Suprapubic skin (tissue), 4 donors: ENCODE measurements around the gene SMIM36. TPM values are rescaled to one million over a fixed set of nuclear protein-coding genes. Genes with fewer than 3 reads are reported as not detected.

ENCODE experiments used
- DNase-seq, 2 donors: peaks; one replicate each; pipeline ENCODE4 v3.0.0-alpha.2; 2019; ENCODE audit warnings: low spot score in 2 of 2
- H3K27ac ChIP-seq: fragments of 200-600 bp; sonication (generic); one replicate; pipeline ENCODE4 v1.5.1; 2019
- H3K27me3 ChIP-seq: fragments of 200-600 bp; sonication (generic); one replicate; pipeline ENCODE4 v1.5.1; 2019
- H3K36me3 ChIP-seq: fragments of 200-600 bp; sonication (generic); one replicate; pipeline ENCODE4 v1.5.1; 2019
- H3K4me1 ChIP-seq: fragments of 200-600 bp; sonication (generic); one replicate; pipeline ENCODE4 v1.5.1; 2019
- H3K4me3 ChIP-seq: fragments of 200-600 bp; sonication (generic); one replicate; pipeline ENCODE4 v1.5.1; 2019; ENCODE audit warnings: mild to moderate bottlenecking
- H3K9me3 ChIP-seq: fragments of 200-600 bp; sonication (generic); one replicate; pipeline ENCODE4 v1.5.1; 2019
- CTCF ChIP-seq, 2 donors: fragments of 200-600 bp in 1 of 2; fragments of 450-650 bp in 1 of 2; sonication (generic) in 1 of 2; IDR thresholded peaks; one replicate each; pipeline ENCODE4 v1.5.1; 2016 to 2019; ENCODE audit warnings: antibody characterized with exemption in 2 of 2, mild to moderate bottlenecking in 1 of 2, moderate library complexity in 1 of 2
- EP300 ChIP-seq: sonication (generic); formaldehyde crosslinking; IDR thresholded peaks from one replicate; pipeline ENCODE4 v1.6.1; 2017; ENCODE audit warnings: antibody characterized with exemption
- POLR2A ChIP-seq, 2 donors: fragments of 450-650 bp; IDR thresholded peaks; one replicate each; pipeline ENCODE4 v1.6.1; 2017; ENCODE audit warnings: antibody characterized with exemption in 2 of 2, mild to moderate bottlenecking in 2 of 2, moderate library complexity in 2 of 2
- POLR2AphosphoS5 ChIP-seq, 3 donors: sonication (generic); formaldehyde crosslinking; IDR thresholded peaks; one replicate each; pipeline ENCODE4 v1.6.1; 2017; ENCODE audit warnings: antibody characterized with exemption in 3 of 3
- WGBS: methylation state at CpG from one replicate; pipeline ENCODE4 v1.1.5; 2018; 5-methylcytosine and 5-hydroxymethylcytosine counted together
- total RNA-seq, 4 donors: library from RNA; depleted of rRNA; stranded (reverse); fragments of >200 nt; gene quantifications; one replicate each; pipeline ENCODE4 v1.1.0, GENCODE V29; 2016

Gene SMIM36
- not detected for total RNA-seq

- TF ChIP-seq POLR2AphosphoS5 (IDR thresholded peaks at IDR 0.05) (no peak), POLR2A (IDR thresholded peaks at IDR 0.05) (no peak), EP300 (no peak), CTCF (IDR thresholded peaks at IDR 0.05) (no peak)
- WGBS: 89% methylated on average over 18 of the region's 18 CpGs
- Histone ChIP-seq H3K9me3 (no peaks in the 10 kb centered on the region), H3K4me3 (no peak within 1 kb of the TSS), H3K27me3 (peaks cover 2% of the 10 kb centered on the region), H3K36me3 (no peaks in the 10 kb centered on the region), H3K4me1 (peaks cover 3% of the 10 kb centered on the region), H3K27ac (no peak within 1 kb of the TSS)
- no peak for DNase-seq
Observed at GRCh38 chr17:55510986-55511721, at the start of gene SMIM36. Gene SMIM36, minus strand, starts transcription at chr17:55511452.

GRCh38 chr17:55555772-55556171, 44.5 kb upstream of the SMIM36 start:
- DNase-seq: no peak
- WGBS: 88% methylated on average over 6 of the region's 8 CpGs
- Histone ChIP-seq H3K36me3 (no peaks in the 10 kb centered on the region), H3K27me3 (no peaks in the 10 kb centered on the region), H3K9me3 (no peaks in the 10 kb centered on the region), H3K27ac (no peak overlapping the region), H3K4me3 (no peak overlapping the region), H3K4me1 (no peaks in the 10 kb centered on the region)
- no peak for TF ChIP-seq POLR2AphosphoS5 (IDR thresholded peaks at IDR 0.05)
- no peak for TF ChIP-seq CTCF (IDR thresholded peaks at IDR 0.05)
- no peak for TF ChIP-seq POLR2A (IDR thresholded peaks at IDR 0.05)
- no peak for TF ChIP-seq EP300

DNA sequence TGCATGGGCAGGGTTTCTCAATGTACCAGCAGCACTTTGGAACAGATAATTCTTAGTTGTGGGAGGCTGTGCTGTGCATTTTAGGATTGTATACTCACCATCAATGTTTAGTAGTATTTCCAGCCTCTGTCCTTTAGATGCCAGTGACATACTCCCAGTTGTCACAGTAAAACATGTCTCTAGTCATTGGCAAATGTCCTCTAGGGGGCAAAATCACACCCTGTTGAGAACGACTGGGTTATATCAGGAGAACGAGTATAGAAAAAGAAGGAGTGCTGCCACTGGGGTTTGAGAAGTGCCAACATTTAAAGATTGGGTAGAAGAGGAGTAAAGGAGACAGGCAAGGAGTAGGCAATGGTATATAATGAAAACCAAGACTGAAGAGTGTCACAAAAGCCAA, 37.9 kb upstream of the SMIM36 start:
- no peak for DNase-seq
- 35% methylated on average over 2 of the region's 2 CpGs for WGBS
- no peak overlapping the region for H3K27ac ChIP-seq
- no peaks in the 10 kb centered on the region for H3K9me3 ChIP-seq
- no peak for TF ChIP-seq EP300
- no peak for TF ChIP-seq POLR2A (IDR thresholded peaks at IDR 0.05)
- TF ChIP-seq CTCF (IDR thresholded peaks at IDR 0.05): no peak
- no peak for TF ChIP-seq POLR2AphosphoS5 (IDR thresholded peaks at IDR 0.05)
- H3K36me3 ChIP-seq: no peaks in the 10 kb centered on the region
- H3K4me1 ChIP-seq: no peaks in the 10 kb centered on the region
- no peaks in the 10 kb centered on the region for H3K27me3 ChIP-seq
- no peak overlapping the region for H3K4me3 ChIP-seq

DNA sequence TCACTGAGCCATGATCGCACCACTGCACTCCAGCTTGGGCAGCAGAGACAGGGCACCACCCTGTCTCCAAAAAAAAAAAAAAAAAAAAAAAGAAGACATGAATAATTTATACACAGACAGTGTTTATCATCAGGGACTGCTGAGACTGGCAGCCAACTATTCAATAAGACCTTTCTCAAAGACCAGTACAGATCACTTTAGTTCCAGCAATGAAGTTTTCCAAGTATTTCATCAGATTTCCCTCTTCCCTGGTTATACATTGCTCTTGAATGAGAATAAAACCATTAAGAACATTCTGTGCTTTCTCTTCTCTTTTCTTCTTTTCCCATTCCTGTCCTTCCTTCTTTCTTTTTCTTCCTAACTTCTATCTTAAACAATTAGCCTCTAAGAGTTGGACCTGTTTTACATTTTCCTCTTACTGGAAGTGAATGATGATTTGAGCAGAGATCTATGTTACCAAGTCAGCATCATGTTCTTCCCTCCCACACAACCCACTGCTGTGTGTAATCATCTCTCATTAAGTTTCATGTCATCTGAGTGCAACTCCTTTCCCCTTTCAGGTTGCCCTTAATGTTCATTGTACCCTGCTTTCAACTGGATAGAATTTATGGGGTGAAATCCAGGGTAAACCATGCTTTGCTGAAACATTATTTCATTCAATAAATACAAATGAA, 35.9 kb upstream of the SMIM36 start:
- 91% methylated on average over 1 of the region's 1 CpG for WGBS
- Histone ChIP-seq H3K27ac (no peak overlapping the region), H3K9me3 (no peaks in the 10 kb centered on the region), H3K36me3 (no peaks in the 10 kb centered on the region), H3K4me3 (no peak overlapping the region), H3K27me3 (no peaks in the 10 kb centered on the region), H3K4me1 (no peaks in the 10 kb centered on the region)
- TF ChIP-seq POLR2AphosphoS5 (IDR thresholded peaks at IDR 0.05) (no peak), POLR2A (IDR thresholded peaks at IDR 0.05) (no peak), EP300 (no peak), CTCF (IDR thresholded peaks at IDR 0.05) (no peak)
- no peak for DNase-seq

- H3K36me3 ChIP-seq: no peaks in the 10 kb centered on the region
- H3K27ac ChIP-seq: no peak overlapping the region
- TF ChIP-seq POLR2AphosphoS5 (IDR thresholded peaks at IDR 0.05) (no peak), POLR2A (IDR thresholded peaks at IDR 0.05) (no peak), CTCF (IDR thresholded peaks at IDR 0.05) (no peak), EP300 (no peak)
- H3K4me1 ChIP-seq: no peaks in the 10 kb centered on the region
- no peaks in the 10 kb centered on the region for H3K9me3 ChIP-seq
- DNase-seq: no peak
- no peak overlapping the region for H3K4me3 ChIP-seq
- WGBS: 90% methylated on average over 2 of the region's 2 CpGs
- H3K27me3 ChIP-seq: no peaks in the 10 kb centered on the region
Observed at GRCh38 chr17:55546481-55546880, 35.2 kb upstream of the SMIM36 start.
